HepG2 (cell line): ENCODE measurements around the gene COL26A1. TPM values are rescaled to one million over a fixed set of nuclear protein-coding genes. Genes with fewer than 3 reads are reported as not detected.

Source experiments
- ATAC-seq: fragments of 200-7000 bp; cut with Tn5 transposase; 3 replicates; pipeline ENCODE4 v1.9.1; 2020; ENCODE audit warnings: mild to moderate bottlenecking, moderate library complexity
- BruUV-seq: library from RNA; stranded (reverse); fragments of 400-500 nt; replicated peaks from 2 replicates; lab custom pipeline; 2021; lab: Mats Ljungman, UMichigan
- CTCF ChIA-PET: fragments of 300-600 bp; formaldehyde crosslinking; extraction: SDS; loops from one replicate; lab custom pipeline; 2021; ENCODE audit warnings: low total read pairs, inconsistent platforms, low intra/inter-chr PET ratio; lab: Yijun Ruan, JAX
- POLR2A ChIA-PET: fragments of 350-600 bp; sonication (Branson Sonifier 250); formaldehyde crosslinking; loops from one replicate; lab custom pipeline; 2020; ENCODE audit warnings: antibody characterized with exemption, inconsistent platforms; lab: Yijun Ruan, JAX
- DNase-seq: peaks from one replicate; pipeline ENCODE4 v3.0.0-alpha.2; 2015; ENCODE audit warnings: low spot score
- FAIRE-seq: peaks from 3 replicates; lab custom pipeline; 2011; peaks lifted over from hg19 to GRCh38; lab: Jason Lieb, UNC
- H2AFZ ChIP-seq: one replicate; pipeline ENCODE4 v1.6.1; 2011; ENCODE audit warnings: low read length, inconsistent platforms
- H3K27ac ChIP-seq: fragments of 300-600 bp; 3 replicates; pipeline ENCODE4 v1.8.0; 2011; ENCODE audit warnings: mixed run types, mild to moderate bottlenecking, mixed read lengths, low read length, inconsistent platforms; ENCODE audit not compliant: insufficient read depth; ENCODE audit errors: extremely low read length
- H3K27me3 ChIP-seq, 2 experiments: fragments of 200-600 bp in 1 of 2; 2 replicates in 1 of 2; 3 replicates in 1 of 2; pipeline versions ENCODE4 v1.6.0 to v1.8.0; 2011; ENCODE audit warnings: low read length in 2 of 2, mild to moderate bottlenecking in 2 of 2, moderate library complexity in 2 of 2, inconsistent platforms in 1 of 2; ENCODE audit not compliant: insufficient read depth in 2 of 2, control insufficient read depth in 1 of 2
- H3K36me3 ChIP-seq, 2 experiments: fragments of 200-600 bp in 1 of 2; replicated peaks in 1 of 2; 2 replicates in 1 of 2; 3 replicates in 1 of 2; pipeline versions ENCODE4 v1.5.1 to v1.8.0; 2011; ENCODE audit warnings: low read length in 2 of 2, inconsistent platforms in 1 of 2; ENCODE audit not compliant: insufficient read depth in 2 of 2, control insufficient read depth in 1 of 2
- H3K4me1 ChIP-seq: 2 replicates; pipeline ENCODE4 v1.5.1; 2012; ENCODE audit warnings: low read length, inconsistent platforms; ENCODE audit not compliant: insufficient read depth
- H3K4me2 ChIP-seq: 2 replicates; pipeline ENCODE4 v1.6.0; 2011; ENCODE audit warnings: low read depth, low read length, inconsistent platforms
- H3K4me3 ChIP-seq, 3 experiments: fragments of 200-600 bp in 1 of 3; sonication (generic), shearing (Covaris generic) in 1 of 3; replicated peaks in 1 of 3; 2 replicates each; pipeline ENCODE4 v1.5.1; 2011 to 2016; ENCODE audit warnings: low read length in 3 of 3, inconsistent platforms in 2 of 3, low read depth in 2 of 3, mild to moderate bottlenecking in 2 of 3, control low read depth in 1 of 3, mixed read lengths in 1 of 3; ENCODE audit not compliant: insufficient read depth in 1 of 3
- H3K79me2 ChIP-seq: one replicate; pipeline ENCODE4 v1.6.1; 2011; ENCODE audit warnings: low read length, inconsistent platforms; ENCODE audit not compliant: insufficient read depth
- H3K9ac ChIP-seq: 2 replicates; pipeline ENCODE4 v1.6.0; 2011; ENCODE audit warnings: mild to moderate bottlenecking, low read depth, low read length, inconsistent platforms; ENCODE audit not compliant: insufficient read depth
- H3K9me3 ChIP-seq: 2 replicates; pipeline ENCODE4 v1.5.1; 2012; ENCODE audit warnings: mild to moderate bottlenecking, low read length
- H4K20me1 ChIP-seq: 2 replicates; pipeline ENCODE4 v1.6.0; 2011; ENCODE audit warnings: inconsistent platforms, mild to moderate bottlenecking, low read length, moderate library complexity; ENCODE audit not compliant: insufficient read depth
- ADNP ChIP-seq: sonication (generic); formaldehyde crosslinking; IDR thresholded peaks from 2 replicates; pipeline ENCODE4 v1.4.0; 2020; ENCODE audit warnings: missing genetic modification reagents
- FOSL2 ChIP-seq: sonication (generic); formaldehyde crosslinking; IDR thresholded peaks from 2 replicates; pipeline ENCODE4 v1.4.0; 2020; ENCODE audit warnings: missing genetic modification reagents
- FOXC1 ChIP-seq: sonication (generic); formaldehyde crosslinking; IDR thresholded peaks from 2 replicates; pipeline ENCODE4 v1.8.0; 2022; ENCODE audit warnings: mild to moderate bottlenecking, missing genetic modification reagents, borderline replicate concordance
- HMGXB3 ChIP-seq: sonication (generic); formaldehyde crosslinking; IDR thresholded peaks from 2 replicates; pipeline ENCODE4 v1.4.0; 2020; ENCODE audit warnings: missing genetic modification reagents, borderline replicate concordance
- NFATC3 ChIP-seq: sonication (generic); formaldehyde crosslinking; IDR thresholded peaks from 2 replicates; pipeline ENCODE4 v1.5.1; 2020; ENCODE audit warnings: mild to moderate bottlenecking, missing genetic modification reagents
- NFKB2 ChIP-seq: sonication (generic); formaldehyde crosslinking; IDR thresholded peaks from 2 replicates; pipeline ENCODE4 v1.4.0; 2020; ENCODE audit warnings: missing genetic modification reagents, borderline replicate concordance
- NR2F2 ChIP-seq: IDR thresholded peaks from 2 replicates; pipeline ENCODE4 v1.6.1; 2012; ENCODE audit warnings: low read depth, inconsistent platforms, borderline replicate concordance
- PPARG ChIP-seq: conservative IDR thresholded peaks from 2 replicates; pipeline ENCODE4 v1.6.1; 2016; ENCODE audit warnings: missing biosample characterization, missing genetic modification reagents
- TRIM24 ChIP-seq: sonication (generic); formaldehyde crosslinking; IDR thresholded peaks from 2 replicates; pipeline ENCODE4 v1.8.0; 2022; ENCODE audit warnings: mild to moderate bottlenecking, missing genetic modification reagents
- ZEB1 ChIP-seq: IDR thresholded peaks from 2 replicates; pipeline ENCODE4 v1.6.1; 2012; ENCODE audit warnings: mild to moderate bottlenecking, low read depth, inconsistent platforms; ENCODE audit not compliant: insufficient replicate concordance
- ZKSCAN5 ChIP-seq: sonication (generic); formaldehyde crosslinking; IDR thresholded peaks from 2 replicates; pipeline ENCODE4 v1.5.1; 2020; ENCODE audit warnings: mild to moderate bottlenecking, missing genetic modification reagents
- ZNF34 ChIP-seq: sonication (generic); formaldehyde crosslinking; IDR thresholded peaks from 2 replicates; pipeline ENCODE4 v1.4.0; 2020; ENCODE audit warnings: mild to moderate bottlenecking, missing genetic modification reagents, borderline replicate concordance
- ZNF451 ChIP-seq: sonication (generic); formaldehyde crosslinking; IDR thresholded peaks from 2 replicates; pipeline ENCODE4 v1.5.0; 2020; ENCODE audit warnings: mild to moderate bottlenecking, missing genetic modification reagents
- ZNF557 ChIP-seq: sonication (generic); formaldehyde crosslinking; IDR thresholded peaks from 2 replicates; pipeline ENCODE4 v1.4.0; 2020; ENCODE audit warnings: missing genetic modification reagents
- ZNF572 ChIP-seq: sonication (generic); formaldehyde crosslinking; IDR thresholded peaks from 2 replicates; pipeline ENCODE4 v1.5.1; 2020; ENCODE audit warnings: mild to moderate bottlenecking, missing genetic modification reagents
- ZNF749 ChIP-seq: sonication (generic); formaldehyde crosslinking; IDR thresholded peaks from 2 replicates; pipeline ENCODE4 v1.8.0; 2022; ENCODE audit warnings: mild to moderate bottlenecking, missing genetic modification reagents, moderate library complexity, borderline replicate concordance
- ZSCAN25 ChIP-seq: sonication (generic); formaldehyde crosslinking; IDR thresholded peaks from 2 replicates; pipeline ENCODE4 v1.8.0; 2022; ENCODE audit warnings: mild to moderate bottlenecking, missing genetic modification reagents
- WGBS: methylation state at CpG from one replicate; pipeline ENCODE4 v1.1.6; 2017; ENCODE audit warnings: low lambda C conversion rate; 5-methylcytosine and 5-hydroxymethylcytosine counted together
- in situ Hi-C: cut with HindIII; loops from 2 replicates; pipeline ENCODE4 v1.10.0; 2017; ENCODE audit warnings: low pct_unique_long_range_greater_than_20kb; ENCODE audit not compliant: extremely low pct_ligation_motif_present
- intact Hi-C: fragments of 100-400 bp; cut with micrococcal nuclease; formaldehyde crosslinking; loops from one replicate; pipeline ENCODE4 v1.10.0; 2022; ENCODE audit not compliant: unreplicated experiment
- polyA plus RNA-seq, 8 experiments: library from polyadenylated mRNA; depleted of rRNA in 3 of 8; stranded (reverse) in 7 of 8; unstranded in 1 of 8; fragments of >200 nt; fragmentation: Illumina TruSeq in 4 of 8; extraction: Trizol in 4 of 8; gene quantifications; 2 replicates each; pipeline versions ENCODE4 v1.2.1 to v1.2.3, GENCODE V29; 2011 to 2016; ENCODE audit warnings: low read depth in 4 of 8, missing spikeins in 1 of 8, mixed read lengths in 1 of 8; ENCODE audit not compliant: insufficient read depth in 1 of 8
- total RNA-seq, 5 experiments: library from RNA; depleted of rRNA; stranded (reverse); fragments of >200 nt; fragmentation: Illumina TruSeq; extraction: Trizol; gene quantifications; 2 replicates each; pipeline ENCODE4 v1.2.3, GENCODE V29; 2016; ENCODE audit warnings: low read depth in 1 of 5

The COL26A1 gene
- total and polyA plus RNA-seq, 2 of the 13 experiments (the other 11 are each of a cell fraction or from before 2014, with no cell fraction given): 7.8 to 9.2 TPM

GRCh38 chr7:101412976-101413375, 50.3 kb downstream of the COL26A1 start:
- no peaks in the 10 kb centered on the region for H3K27me3 ChIP-seq
- TF ChIP-seq ZNF451 (CRISPR knock-in tag) (no peak), NFKB2 (no peak), ZSCAN25 (CRISPR knock-in tag) (no peak), NFATC3 (CRISPR knock-in tag) (no peak), NR2F2 (no peak), PPARG (CRISPR knock-in tag) (no peak), TRIM24 (CRISPR knock-in tag) (no peak)
- no peak overlapping the region for H3K4me3 ChIP-seq
- ATAC-seq (no peak), FAIRE-seq (no peak), DNase-seq (no peak)
- H3K4me2 ChIP-seq: no peak overlapping the region
- ChIA-PET CTCF (no interaction called here), POLR2A (no interaction called here)
- H3K9ac ChIP-seq: no peak overlapping the region
- H3K4me1 ChIP-seq: peaks cover 14% of the 10 kb centered on the region
- H3K79me2 ChIP-seq: no peaks in the 10 kb centered on the region
- H3K27ac ChIP-seq: no peak overlapping the region
- no peak overlapping the region for H2AFZ ChIP-seq
- intact Hi-C loops (no loop called here), in situ Hi-C loops (loop anchor here (5.0 kb wide), 1 partner anchor 46 kb away; no protein-coding TSS in a partner anchor)
- no peaks in the 10 kb centered on the region for H4K20me1 ChIP-seq
- WGBS: 80% methylated on average over 12 of the region's 12 CpGs
- BruUV-seq: no TSS peak
- H3K36me3 ChIP-seq: no peaks in the 10 kb centered on the region
- H3K9me3 ChIP-seq: peaks cover 17% of the 10 kb centered on the region

GRCh38 chr7:101418694-101419093, 56.0 kb downstream of the COL26A1 start:
- Histone ChIP-seq H3K27ac (no peak overlapping the region), H3K4me3 (no peak overlapping the region), H3K4me2 (no peak overlapping the region), H2AFZ (no peak overlapping the region), H4K20me1 (no peaks in the 10 kb centered on the region), H3K9me3 (no peaks in the 10 kb centered on the region), H3K9ac (no peak overlapping the region), H3K79me2 (no peaks in the 10 kb centered on the region), H3K36me3 (no peaks in the 10 kb centered on the region), H3K4me1 (no peaks in the 10 kb centered on the region), H3K27me3 (no peaks in the 10 kb centered on the region)
- no peak for TF ChIP-seq FOXC1
- no peak for TF ChIP-seq ZNF572 (CRISPR knock-in tag)
- TF ChIP-seq HMGXB3 (CRISPR knock-in tag): no peak
- no peak for TF ChIP-seq ZNF34 (CRISPR knock-in tag)
- no peak for TF ChIP-seq ZEB1
- TF ChIP-seq ZNF557 (CRISPR knock-in tag): no peak
- TF ChIP-seq ZNF749 (CRISPR knock-in tag): no peak
- TF ChIP-seq FOSL2 (CRISPR knock-in tag): no peak
- no peak for TF ChIP-seq ZKSCAN5 (CRISPR knock-in tag)
- no peak for TF ChIP-seq ADNP (CRISPR knock-in tag)
- in situ Hi-C loops: no loop called here
- ChIA-PET CTCF (no interaction called here), POLR2A (no interaction called here)
- 80% methylated on average over 5 of the region's 5 CpGs for WGBS
- DNase-seq: no peak
- no peak for ATAC-seq
- no peak for FAIRE-seq
- no TSS peak for BruUV-seq
- intact Hi-C loops: no loop called here
